Measurements from ENCODE around the gene KCNH4. TPM values are rescaled to one million over a fixed set of nuclear protein-coding genes. Genes with fewer than 3 reads are reported as not detected.
A peak's percentile ranks its signal among the peaks of the same experiment; 100 is the strongest.

KCNH4 gene
- total and polyA plus RNA-seq, 2 of the 13 experiments (the other 11 are each of a cell fraction or from before 2014, with no cell fraction given), result 0.01 to 0.09 TPM

DNA sequence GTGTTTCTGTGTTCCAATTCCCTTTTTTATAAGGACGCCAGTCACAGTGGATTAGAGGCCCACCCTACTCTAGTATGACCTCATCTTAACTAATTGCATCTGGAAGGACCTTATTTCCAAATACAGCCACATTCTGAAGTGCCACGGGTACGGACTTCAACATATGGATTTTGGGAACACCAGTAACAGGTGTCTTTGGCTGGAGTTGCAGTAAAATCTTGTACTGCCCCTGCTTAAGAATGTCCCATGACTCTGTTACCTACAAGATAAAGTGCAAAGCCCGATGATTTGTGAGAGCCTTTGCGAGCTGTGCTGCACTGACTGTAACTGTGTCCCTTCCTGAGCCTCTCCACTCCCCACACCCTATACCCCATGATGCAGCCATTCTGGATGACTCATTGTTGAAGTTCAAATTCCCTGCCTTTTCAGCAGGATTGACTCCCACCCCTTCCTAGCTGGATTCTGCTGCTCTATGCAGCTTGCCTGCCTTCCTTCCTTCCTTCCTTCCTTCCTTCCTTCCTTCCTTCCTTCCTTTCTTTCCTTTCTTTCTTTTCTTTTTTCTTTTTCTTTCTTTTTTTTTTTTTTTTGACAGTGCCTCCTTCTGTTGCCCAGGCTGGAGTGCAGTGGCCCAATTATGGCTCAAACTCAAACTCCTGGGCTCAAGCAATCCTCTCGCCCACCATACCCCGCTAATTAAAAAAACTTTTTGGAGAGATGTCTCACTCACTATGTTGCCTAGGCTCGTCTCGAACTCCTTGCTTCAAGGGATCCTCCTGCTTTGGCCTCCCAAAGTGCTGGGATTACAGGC, 2.2 kb upstream of the KCNH4 start (continued):
- TF ChIP-seq ZNF567 (CRISPR knock-in tag; IDR thresholded peaks at IDR 0.05; ENCODE audit: borderline replicate concordance) (no peak), ELF4 (CRISPR knock-in tag; IDR thresholded peaks at IDR 0.05; ENCODE audit: borderline replicate concordance) (no peak), RFXANK (CRISPR knock-in tag; IDR thresholded peaks at IDR 0.05) (no peak), ZNF34 (CRISPR knock-in tag; IDR thresholded peaks at IDR 0.05; ENCODE audit: borderline replicate concordance) (no peak), ZNF570 (CRISPR knock-in tag; IDR thresholded peaks at IDR 0.05; ENCODE audit: borderline replicate concordance) (no peak), ZNF136 (CRISPR knock-in tag; IDR thresholded peaks at IDR 0.05; ENCODE audit: low read depth) (no peak), KLF11 (CRISPR knock-in tag; IDR thresholded peaks at IDR 0.05) (no peak), HDAC1 (CRISPR knock-in tag; IDR thresholded peaks at IDR 0.05) (peak; percentile 55), ZNF616 (CRISPR knock-in tag; IDR thresholded peaks at IDR 0.05; ENCODE audit: low read depth) (no peak), ZNF781 (CRISPR knock-in tag; IDR thresholded peaks at IDR 0.05; ENCODE audit: borderline replicate concordance, not compliant biosample characterization) (no peak), SAP130 (CRISPR knock-in tag; IDR thresholded peaks at IDR 0.05; ENCODE audit: low read depth) (peak; percentile 70; the same call in 1 of the 2 replicates), YEATS2 (CRISPR knock-in tag; IDR thresholded peaks at IDR 0.05; ENCODE audit: borderline replicate concordance) (no peak), SRF (IDR thresholded peaks at IDR 0.05; ENCODE audit: low read depth, low read length) (no peak), EZH2 (conservative IDR thresholded peaks at IDR 0.05; ENCODE audit: low read depth, low read length) (no peak), ZNF12 (CRISPR knock-in tag; IDR thresholded peaks at IDR 0.05) (no peak), ONECUT2 (CRISPR knock-in tag; IDR thresholded peaks at IDR 0.05) (no peak), MAF1 (CRISPR knock-in tag; IDR thresholded peaks at IDR 0.05; ENCODE audit: borderline replicate concordance) (no peak)
- TF ChIP-seq, protein P1, sequence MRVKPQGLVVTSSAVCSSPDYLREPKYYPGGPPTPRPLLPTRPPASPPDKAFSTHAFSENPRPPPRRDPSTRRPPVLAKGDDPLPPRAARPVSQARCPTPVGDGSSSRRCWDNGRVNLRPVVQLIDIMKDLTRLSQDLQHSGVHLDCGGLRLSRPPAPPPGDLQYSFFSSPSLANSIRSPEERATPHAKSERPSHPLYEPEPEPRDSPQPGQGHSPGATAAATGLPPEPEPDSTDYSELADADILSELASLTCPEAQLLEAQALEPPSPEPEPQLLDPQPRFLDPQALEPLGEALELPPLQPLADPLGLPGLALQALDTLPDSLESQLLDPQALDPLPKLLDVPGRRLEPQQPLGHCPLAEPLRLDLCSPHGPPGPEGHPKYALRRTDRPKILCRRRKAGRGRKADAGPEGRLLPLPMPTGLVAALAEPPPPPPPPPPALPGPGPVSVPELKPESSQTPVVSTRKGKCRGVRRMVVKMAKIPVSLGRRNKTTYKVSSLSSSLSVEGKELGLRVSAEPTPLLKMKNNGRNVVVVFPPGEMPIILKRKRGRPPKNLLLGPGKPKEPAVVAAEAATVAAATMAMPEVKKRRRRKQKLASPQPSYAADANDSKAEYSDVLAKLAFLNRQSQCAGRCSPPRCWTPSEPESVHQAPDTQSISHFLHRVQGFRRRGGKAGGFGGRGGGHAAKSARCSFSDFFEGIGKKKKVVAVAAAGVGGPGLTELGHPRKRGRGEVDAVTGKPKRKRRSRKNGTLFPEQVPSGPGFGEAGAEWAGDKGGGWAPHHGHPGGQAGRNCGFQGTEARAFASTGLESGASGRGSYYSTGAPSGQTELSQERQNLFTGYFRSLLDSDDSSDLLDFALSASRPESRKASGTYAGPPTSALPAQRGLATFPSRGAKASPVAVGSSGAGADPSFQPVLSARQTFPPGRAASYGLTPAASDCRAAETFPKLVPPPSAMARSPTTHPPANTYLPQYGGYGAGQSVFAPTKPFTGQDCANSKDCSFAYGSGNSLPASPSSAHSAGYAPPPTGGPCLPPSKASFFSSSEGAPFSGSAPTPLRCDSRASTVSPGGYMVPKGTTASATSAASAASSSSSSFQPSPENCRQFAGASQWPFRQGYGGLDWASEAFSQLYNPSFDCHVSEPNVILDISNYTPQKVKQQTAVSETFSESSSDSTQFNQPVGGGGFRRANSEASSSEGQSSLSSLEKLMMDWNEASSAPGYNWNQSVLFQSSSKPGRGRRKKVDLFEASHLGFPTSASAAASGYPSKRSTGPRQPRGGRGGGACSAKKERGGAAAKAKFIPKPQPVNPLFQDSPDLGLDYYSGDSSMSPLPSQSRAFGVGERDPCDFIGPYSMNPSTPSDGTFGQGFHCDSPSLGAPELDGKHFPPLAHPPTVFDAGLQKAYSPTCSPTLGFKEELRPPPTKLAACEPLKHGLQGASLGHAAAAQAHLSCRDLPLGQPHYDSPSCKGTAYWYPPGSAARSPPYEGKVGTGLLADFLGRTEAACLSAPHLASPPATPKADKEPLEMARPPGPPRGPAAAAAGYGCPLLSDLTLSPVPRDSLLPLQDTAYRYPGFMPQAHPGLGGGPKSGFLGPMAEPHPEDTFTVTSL (CRISPR knock-in tag; IDR thresholded peaks at IDR 0.05; ENCODE audit: borderline replicate concordance), result no peak
- TF ChIP-seq, protein P2, sequence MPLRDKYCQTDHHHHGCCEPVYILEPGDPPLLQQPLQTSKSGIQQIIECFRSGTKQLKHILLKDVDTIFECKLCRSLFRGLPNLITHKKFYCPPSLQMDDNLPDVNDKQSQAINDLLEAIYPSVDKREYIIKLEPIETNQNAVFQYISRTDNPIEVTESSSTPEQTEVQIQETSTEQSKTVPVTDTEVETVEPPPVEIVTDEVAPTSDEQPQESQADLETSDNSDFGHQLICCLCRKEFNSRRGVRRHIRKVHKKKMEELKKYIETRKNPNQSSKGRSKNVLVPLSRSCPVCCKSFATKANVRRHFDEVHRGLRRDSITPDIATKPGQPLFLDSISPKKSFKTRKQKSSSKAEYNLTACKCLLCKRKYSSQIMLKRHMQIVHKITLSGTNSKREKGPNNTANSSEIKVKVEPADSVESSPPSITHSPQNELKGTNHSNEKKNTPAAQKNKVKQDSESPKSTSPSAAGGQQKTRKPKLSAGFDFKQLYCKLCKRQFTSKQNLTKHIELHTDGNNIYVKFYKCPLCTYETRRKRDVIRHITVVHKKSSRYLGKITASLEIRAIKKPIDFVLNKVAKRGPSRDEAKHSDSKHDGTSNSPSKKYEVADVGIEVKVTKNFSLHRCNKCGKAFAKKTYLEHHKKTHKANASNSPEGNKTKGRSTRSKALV (CRISPR knock-in tag; IDR thresholded peaks at IDR 0.05), result no peak; the same call in 1 of the 2 replicates
- TF ChIP-seq, protein P3, sequence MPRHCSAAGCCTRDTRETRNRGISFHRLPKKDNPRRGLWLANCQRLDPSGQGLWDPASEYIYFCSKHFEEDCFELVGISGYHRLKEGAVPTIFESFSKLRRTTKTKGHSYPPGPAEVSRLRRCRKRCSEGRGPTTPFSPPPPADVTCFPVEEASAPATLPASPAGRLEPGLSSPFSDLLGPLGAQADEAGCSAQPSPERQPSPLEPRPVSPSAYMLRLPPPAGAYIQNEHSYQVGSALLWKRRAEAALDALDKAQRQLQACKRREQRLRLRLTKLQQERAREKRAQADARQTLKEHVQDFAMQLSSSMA (CRISPR knock-in tag; IDR thresholded peaks at IDR 0.05), result no peak; the same call in 1 of the 2 replicates
- TF ChIP-seq, protein P4, sequence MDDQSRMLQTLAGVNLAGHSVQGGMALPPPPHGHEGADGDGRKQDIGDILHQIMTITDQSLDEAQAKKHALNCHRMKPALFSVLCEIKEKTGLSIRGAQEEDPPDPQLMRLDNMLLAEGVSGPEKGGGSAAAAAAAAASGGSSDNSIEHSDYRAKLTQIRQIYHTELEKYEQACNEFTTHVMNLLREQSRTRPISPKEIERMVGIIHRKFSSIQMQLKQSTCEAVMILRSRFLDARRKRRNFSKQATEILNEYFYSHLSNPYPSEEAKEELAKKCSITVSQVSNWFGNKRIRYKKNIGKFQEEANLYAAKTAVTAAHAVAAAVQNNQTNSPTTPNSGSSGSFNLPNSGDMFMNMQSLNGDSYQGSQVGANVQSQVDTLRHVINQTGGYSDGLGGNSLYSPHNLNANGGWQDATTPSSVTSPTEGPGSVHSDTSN (CRISPR knock-in tag; IDR thresholded peaks at IDR 0.05; ENCODE audit: borderline replicate concordance), result no peak

Measured in HepG2 (cell line).